GM18499 (cell line): ENCODE data around the gene TNPO3.
"Not testable (repeated sequence)": the region's sequence is repeated elsewhere in the genome, so short reads cannot be mapped to it uniquely, and the experiment has no call there.

ENCODE experiments used
- ATAC-seq: cut with Tn5 transposase; IDR thresholded peaks from one replicate; pipeline ENCODE4 v1.9.1; 2021; ENCODE audit warnings: moderate number of reproducible peaks; ENCODE audit not compliant: insufficient read depth, unreplicated experiment

The TNPO3 gene

GRCh38 chr7:128968624-128969023 is 86.3 kb downstream of the TNPO3 start:
- no peak for ATAC-seq

- ATAC-seq, result peak; percentile 76
Observed at GRCh38 chr7:128963327-128963757, 91.6 kb downstream of the TNPO3 start.

GRCh38 chr7:128962899-128963298 is 92.0 kb downstream of the TNPO3 start:
- ATAC-seq, result no peak

DNA sequence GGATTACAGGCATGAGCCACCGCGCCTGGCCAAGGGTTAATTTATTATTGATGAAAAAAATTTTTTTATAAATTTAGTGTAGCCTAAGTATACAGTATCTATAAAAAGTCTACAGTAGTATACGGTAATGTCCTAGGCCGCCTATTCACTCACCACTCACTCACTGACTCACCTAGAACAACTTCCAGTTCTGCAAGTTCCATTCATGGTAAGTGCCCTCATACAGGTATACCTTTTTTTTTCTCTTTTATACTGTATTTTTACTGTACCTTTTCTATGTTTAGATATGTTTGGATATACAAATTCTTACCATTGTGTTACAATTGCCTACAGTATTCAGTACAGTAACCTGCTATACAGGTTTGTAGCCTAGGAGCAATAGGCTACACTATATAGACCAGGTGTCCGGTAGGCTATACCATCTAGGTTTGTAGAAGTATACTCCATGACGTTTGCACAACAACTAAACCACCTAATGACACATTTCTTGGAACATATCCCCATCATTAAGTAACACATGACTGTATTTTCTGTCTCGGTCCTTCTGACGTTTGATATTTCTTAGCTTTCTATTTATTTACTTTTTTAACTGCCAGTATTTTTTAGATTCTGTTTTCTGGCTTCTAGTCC is 93.8 kb downstream of the TNPO3 start:
- no peak for ATAC-seq

DNA sequence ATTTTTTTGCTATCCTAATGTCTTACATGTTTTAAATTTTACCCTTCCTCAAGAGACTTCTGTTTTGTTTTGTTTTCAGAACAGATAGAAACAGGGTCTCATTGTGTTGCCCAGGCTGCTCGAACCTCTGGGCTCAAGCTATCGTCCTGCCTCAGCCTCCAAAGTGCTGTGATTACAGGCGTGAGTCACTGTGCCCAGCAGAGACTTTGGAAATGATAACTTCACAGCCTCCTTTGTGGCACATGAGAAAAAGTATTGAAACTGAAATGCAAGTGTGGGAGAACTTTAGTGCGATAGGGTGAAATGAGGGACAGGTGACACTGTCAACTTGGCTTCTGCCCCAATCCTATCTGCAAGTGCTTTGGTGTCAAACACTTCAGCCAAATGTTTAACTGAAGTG is 95.6 kb downstream of the TNPO3 start:
- ATAC-seq, result no peak

DNA sequence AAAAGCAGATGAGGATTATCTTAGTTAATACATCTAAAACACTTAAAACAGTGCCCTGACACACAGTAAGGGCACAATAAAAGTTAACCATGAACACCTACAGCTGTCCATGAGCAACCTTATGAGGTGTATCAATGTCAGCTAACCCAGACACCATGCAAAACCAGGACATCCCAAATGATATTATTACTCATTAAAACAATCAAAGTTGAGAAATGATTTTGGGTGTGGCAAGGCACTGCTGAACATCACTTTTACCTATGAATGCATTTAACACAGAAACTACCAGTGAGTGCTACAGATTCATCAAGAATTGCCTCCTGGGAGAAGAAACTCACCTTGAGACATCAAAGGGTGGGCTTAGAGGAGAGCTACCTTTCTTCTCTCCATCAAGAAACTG is 98.9 kb downstream of the TNPO3 start:
- no peak for ATAC-seq

- no peak for ATAC-seq
Observed at GRCh38 chr7:128954830-128955802, 99.8 kb downstream of the TNPO3 start.

- no peak for ATAC-seq
Observed at GRCh38 chr7:128954150-128954549, 100.8 kb downstream of the TNPO3 start.

DNA sequence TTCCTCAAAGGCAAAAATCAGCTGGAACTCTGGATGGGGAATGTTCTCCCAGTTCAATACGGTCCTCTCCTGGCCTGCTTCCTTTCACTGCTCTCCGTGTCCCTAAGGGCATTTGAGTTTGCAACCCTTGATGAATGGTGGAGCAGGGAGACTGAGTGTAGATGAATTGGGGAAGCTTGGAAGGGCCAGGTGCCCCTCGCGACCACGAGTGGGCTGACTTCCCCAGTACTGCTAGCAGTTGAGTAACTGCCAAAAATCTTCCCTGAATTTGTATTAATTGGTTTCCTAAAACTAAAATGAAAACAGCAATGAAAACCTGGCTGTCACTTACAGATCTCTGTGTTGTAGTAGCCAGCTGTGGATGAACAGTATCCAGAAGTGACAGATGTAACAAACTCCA is 103.6 kb downstream of the TNPO3 start:
- no peak for ATAC-seq

GRCh38 chr7:128948976-128949760 is 105.7 kb downstream of the TNPO3 start:
- no peak for ATAC-seq

- ATAC-seq, result no peak
Observed at GRCh38 chr7:128948312-128948973, 106.5 kb downstream of the TNPO3 start.

DNA sequence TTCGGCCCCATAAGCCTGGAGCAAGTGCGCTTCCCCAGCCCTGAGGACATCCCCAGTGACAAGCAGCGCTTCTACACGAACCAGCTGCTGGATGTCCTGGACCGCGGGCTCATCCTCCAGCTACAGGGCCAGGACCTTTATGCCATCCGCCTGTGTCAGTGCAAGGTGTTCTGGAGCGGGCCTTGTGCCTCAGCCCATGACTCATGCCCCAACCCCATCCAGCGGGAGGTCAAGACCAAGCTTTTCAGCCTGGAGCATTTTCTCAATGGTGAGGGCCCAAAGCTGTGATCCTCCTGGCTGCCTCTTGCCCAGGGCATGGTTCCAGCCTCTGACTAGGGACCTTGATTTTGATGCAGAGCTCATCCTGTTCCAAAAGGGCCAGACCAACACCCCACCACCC is 107.1 kb downstream of the TNPO3 start:
- no peak for ATAC-seq

- no peak for ATAC-seq
Observed at GRCh38 chr7:128946936-128947830, 107.7 kb downstream of the TNPO3 start.

- no peak for ATAC-seq
Observed at GRCh38 chr7:128945668-128946366, 109.1 kb downstream of the TNPO3 start.

DNA sequence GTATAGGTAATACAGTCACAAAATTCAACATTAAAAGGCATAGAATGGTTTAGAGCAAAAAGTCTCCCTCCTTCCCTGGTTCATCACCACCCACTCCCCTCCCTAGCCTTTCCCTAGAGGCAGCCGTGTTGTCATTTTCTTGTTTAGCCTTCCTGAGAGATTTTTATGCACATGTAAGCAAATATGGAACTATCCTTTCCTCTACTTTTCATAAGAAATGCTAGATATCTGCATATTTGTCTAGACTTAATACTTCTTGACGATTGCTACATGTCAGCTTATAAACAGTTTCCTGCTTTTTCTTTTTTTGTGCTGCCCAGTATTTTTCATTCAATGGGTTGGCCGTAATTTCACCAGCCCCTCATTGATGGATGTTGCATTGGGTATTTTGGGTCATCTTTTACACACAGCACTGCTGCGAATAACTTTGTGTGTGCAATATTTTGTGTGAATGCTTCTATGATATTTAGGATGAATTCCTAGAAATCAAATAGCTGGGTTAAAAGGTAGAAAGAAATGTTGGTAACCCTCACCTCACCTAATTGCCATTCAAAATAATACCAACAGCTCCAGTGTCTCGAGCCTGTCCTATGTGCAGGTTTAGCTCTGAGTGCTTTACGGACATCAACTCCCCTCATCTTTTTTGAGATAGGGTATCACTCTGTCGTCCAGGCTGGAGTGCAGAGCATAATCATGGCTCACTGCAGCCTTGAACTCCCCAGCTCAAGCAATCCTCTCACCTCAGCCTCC is 110.2 kb downstream of the TNPO3 start:
- ATAC-seq, result no peak

GRCh38 chr7:128943251-128943650 is 111.7 kb downstream of the TNPO3 start:
- not testable (repeated sequence) for ATAC-seq

GRCh38 chr7:128941946-128942526 is 112.9 kb downstream of the TNPO3 start:
- ATAC-seq, result no peak
